Renal cortical epithelial cell (primary cell): ENCODE results near the gene SCCPDH. TPM values are rescaled to one million over a fixed set of nuclear protein-coding genes. Genes with fewer than 3 reads are reported as not detected.

ENCODE experiments used
- DNase-seq: peaks from one replicate; pipeline ENCODE4 v3.0.0-alpha.2; 2011; ENCODE audit warnings: low read depth
- total RNA-seq: library from RNA; depleted of rRNA; stranded (reverse); fragments of >200 nt; gene quantifications from 2 replicates; pipeline ENCODE4 v1.2.3, GENCODE V29; 2014

The SCCPDH gene
- total RNA-seq, 1 donor from 2014 or later, result 92.5 TPM

- no peak for DNase-seq
Measured at GRCh38 chr1:246750752-246751151, 26.5 kb downstream of the SCCPDH start.

GRCh38 chr1:246753670-246754535, 29.7 kb downstream of the SCCPDH start:
- DNase-seq, result peak; percentile 36

DNA sequence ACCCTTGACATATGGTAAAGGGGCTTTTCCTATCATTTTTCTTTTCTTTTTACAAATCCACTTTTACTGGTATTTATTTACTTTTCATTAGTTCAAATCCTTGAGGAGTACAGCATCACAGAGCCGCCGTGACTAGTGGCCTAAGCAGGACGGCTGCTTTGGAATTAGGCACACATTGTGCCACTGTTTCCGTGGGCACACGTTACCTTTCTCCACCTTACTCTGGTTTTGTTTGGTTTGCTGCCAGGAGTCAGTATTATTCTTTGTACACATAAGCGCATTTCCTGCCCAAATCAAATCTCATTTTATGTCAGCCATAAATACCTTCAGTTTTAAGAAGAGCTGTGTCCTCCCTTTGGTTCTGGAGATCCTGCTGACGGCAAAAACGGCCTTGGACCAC, 31.2 kb downstream of the SCCPDH start:
- DNase-seq, result no peak

GRCh38 chr1:246760422-246761347, 36.5 kb downstream of the SCCPDH start:
- no peak for DNase-seq

- no peak for DNase-seq
Measured at GRCh38 chr1:246761396-246761795, 37.2 kb downstream of the SCCPDH start.

GRCh38 chr1:246765521-246765920, 41.3 kb downstream of the SCCPDH start:
- no peak for DNase-seq

GRCh38 chr1:246768403-246769020, 44.3 kb downstream of the SCCPDH start:
- DNase-seq, result no peak

- no peak for DNase-seq
Measured at GRCh38 chr1:246769306-246769705, 45.1 kb downstream of the SCCPDH start.

GRCh38 chr1:246771366-246771765, 47.2 kb downstream of the SCCPDH start:
- no peak for DNase-seq

DNA sequence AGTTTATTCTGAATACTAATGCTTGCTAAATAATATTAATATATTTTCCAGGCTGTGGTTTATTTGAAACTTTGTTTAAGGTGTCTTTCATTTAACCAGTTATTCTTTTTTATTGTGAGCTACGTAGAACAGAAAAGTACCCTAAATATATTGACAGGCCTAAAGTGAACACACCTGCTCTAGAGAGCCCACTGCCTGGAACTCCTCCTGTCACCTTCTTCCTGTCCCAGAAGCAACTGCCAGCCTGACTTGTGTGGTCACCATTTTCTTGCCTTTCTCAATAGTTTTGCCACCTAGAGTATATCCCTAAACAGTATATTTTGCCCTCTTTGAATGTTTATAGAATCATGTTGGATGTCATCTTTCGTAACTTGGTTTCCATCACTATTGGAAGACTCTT, 48.5 kb downstream of the SCCPDH start:
- DNase-seq, result no peak

DNA sequence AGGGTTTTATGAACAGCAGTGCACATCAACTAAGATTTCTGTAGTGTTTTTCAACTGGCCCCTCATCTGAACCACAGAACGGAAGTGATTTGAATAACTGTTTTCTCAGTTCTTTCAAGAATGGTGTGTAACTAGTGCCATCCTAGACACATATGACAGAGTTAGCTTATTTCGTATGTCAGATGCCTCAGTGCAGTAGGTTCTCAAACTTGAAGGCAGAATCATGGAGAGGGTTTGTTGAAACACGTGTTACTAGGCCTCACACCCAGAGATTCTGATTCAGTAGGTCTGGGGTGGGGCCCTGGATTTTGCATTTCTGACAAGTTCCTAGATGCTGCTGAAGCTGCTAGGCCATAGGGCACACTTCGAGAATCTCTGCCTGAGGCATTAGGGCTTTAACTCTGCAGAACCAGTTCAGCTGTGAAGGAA, 49.0 kb downstream of the SCCPDH start:
- no peak for DNase-seq

- no peak for DNase-seq
Measured at GRCh38 chr1:246775531-246776385, 51.5 kb downstream of the SCCPDH start.

DNA sequence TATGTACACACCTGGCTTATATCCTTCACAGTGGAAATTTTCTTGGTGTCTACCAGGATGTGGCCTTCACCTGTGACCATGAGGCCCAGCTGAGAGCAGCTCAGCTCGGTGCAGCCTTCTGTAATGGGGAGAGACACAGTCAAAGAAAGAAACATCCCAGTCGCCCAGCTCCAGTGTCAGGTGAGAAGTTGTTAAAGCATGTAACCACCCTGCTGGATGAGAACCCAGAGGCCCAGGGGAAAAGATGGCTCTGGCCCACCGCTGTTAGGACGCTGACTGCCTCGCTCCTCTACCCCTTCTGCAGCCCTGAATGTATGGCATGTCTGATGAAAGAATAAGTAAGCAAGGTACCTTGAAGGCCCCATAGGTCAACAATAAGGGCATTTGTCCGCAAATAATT, 52.7 kb downstream of the SCCPDH start:
- DNase-seq, result no peak

GRCh38 chr1:246778663-246779062, 54.5 kb downstream of the SCCPDH start:
- no peak for DNase-seq

DNA sequence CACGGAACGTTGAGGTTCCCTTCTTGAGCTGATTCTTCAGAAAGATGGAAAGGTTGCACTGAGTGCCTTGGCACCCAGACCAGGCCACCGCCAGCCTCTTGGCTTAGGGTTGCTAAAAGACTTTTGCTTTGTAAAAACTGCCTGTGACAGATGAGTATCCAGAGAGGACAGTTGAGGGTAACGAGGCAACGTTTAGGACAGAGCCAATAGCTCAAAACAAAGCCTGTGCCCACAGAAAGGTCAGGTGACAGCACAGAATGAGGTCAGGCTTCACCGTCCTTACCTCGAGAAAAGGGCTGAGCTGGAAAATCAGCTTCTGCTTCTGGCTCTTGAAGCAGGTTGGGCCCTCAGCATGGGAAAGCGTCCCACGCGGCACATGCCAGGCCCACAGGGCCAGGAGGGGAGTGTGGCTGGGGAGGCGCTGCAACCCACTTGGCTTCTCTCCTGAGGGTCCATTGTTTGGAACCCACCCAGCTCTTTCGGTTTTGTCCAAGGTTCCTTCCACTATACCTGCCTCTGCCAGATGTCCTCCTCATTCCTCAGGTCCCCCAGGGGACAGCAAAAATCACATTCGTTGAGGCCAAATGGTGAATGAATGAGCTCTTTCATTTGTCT, 55.5 kb downstream of the SCCPDH start:
- DNase-seq, result no peak

DNA sequence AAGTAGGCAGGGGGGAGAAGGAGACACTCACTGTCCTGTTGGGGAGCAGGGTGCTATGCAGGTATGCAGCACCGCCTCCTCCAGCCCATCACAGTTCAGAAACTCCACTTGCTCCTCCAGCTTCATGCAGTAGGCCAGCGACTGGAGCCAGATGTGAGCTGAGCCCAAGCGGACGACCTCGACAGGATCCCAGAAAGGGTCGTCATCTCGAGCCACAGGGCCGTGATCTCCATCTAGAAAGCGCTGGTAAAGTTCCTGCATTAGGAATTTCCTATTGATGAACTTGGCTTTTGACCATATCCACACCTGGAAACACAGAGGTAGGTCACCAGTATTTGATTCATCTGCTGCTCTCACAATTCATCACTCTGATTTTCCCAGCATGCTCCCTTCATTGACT, 56.1 kb downstream of the SCCPDH start:
- DNase-seq, result no peak

DNA sequence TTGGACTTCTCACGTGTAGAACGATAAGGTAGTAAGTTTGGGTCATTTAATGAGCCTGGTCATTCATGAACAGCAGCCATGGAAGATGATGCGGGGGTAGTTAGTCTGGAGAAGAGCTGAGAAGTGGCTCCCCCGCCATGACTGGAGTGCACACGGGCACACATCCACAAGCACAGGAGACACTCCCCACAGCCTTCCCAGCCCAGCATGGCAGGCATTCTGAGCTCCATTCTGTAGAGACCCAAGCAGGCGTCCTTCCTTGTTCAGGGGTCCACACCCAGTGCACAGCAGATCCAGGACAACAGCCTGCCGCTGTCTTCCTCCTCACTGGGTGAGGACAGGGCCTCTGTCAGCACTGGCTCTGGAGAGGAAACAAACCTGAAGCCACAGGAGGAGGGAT, 57.0 kb downstream of the SCCPDH start:
- no peak for DNase-seq

- peak; percentile 66 for DNase-seq
Measured at GRCh38 chr1:246782120-246782900, 58.1 kb downstream of the SCCPDH start.

DNA sequence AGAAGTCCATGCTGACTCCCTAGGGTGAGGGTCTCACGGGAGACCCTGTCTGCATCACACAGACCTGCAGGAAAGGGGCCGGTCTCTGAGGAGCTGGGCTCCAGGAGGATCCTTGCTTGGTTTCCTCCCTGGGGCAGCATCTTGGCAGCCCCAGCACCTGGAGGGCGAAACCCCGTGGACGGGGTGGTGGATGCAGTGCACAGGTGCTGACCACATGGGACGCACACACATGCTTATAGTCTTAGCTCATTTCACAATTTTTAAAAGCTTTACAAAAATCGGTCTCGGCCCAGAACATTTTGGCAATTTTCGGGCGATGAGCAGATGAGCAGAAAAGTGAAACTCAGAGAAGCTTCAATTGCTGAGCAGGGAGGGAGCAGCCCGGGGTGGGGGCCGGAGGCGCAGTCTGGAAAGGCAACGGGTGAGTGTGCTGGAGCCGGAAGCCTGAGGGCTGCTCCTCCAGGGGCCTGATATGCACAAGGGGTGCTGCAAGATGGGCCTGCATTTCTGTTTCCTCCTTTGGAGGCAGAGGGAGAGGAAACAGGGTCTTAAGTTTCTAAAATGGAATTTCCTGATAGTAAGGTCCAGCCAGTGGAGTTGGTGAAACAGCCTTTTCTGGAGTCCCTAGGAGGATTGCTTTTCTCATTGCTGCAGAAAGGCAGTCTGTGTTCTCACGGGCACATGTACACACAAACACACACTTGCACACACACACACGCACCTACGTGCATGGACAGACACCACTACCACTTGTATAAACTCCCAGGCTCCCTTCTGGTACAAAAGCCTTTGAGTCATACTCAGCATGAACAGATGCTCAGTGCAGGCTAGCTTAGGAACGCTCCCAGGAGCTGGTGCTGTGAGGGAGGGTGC, 60.6 kb downstream of the SCCPDH start:
- DNase-seq, result no peak
